Measurements from ENCODE around the gene CWC27.

CWC27 gene

GRCh38 chr5:64768358-64769312 lies at the start of gene CWC27, which contains the start of gene SREK1IP1:
TSS of gene CWC27 (plus strand) at chr5:64768930. CDS start at chr5:64769147, 217 bp downstream.
TSS of gene SREK1IP1 (minus strand) at chr5:64768691. CDS start at chr5:64768517, 174 bp downstream.
- no peaks in the 10 kb centered on the region for H3K9me3 ChIP-seq (ENCODE audit: control insufficient read depth, insufficient read depth, low read depth, low read length)
- peaks cover 11% of the 10 kb centered on the region for H3K4me1 ChIP-seq (ENCODE audit: control insufficient read depth, insufficient read depth, low read length)
- H3K9ac ChIP-seq (ENCODE audit: low read length), result peak within 1 kb of the TSS; percentile 94
- H3K27ac ChIP-seq (ENCODE audit: low read depth, low read length), result peak within 1 kb of the TSS; percentile 94
- peak within 1 kb of the TSS; percentile 93 for H3K4me3 ChIP-seq (ENCODE audit: low read depth, low read length)
- H3K27me3 ChIP-seq (ENCODE audit: control insufficient read depth, insufficient read depth, low read length), result no peaks in the 10 kb centered on the region
- peaks cover 34% of the 10 kb centered on the region for H3K36me3 ChIP-seq (ENCODE audit: control insufficient read depth, insufficient read depth, low read length)

- H3K4me1 ChIP-seq (ENCODE audit: control insufficient read depth, insufficient read depth, low read length), result peaks cover 7% of the 10 kb centered on the region
Measured at GRCh38 chr5:64722588-64722987, 46.1 kb upstream of the CWC27 start.

GRCh38 chr5:64727150-64727549 lies 41.6 kb upstream of the CWC27 start:
- H3K9me3 ChIP-seq (ENCODE audit: control insufficient read depth, insufficient read depth, low read depth, low read length), result no peaks in the 10 kb centered on the region
- H3K36me3 ChIP-seq (ENCODE audit: control insufficient read depth, insufficient read depth, low read length), result peaks cover 44% of the 10 kb centered on the region
- H3K27ac ChIP-seq (ENCODE audit: low read depth, low read length), result no peak overlapping the region
- no peak overlapping the region for H3K9ac ChIP-seq (ENCODE audit: low read length)
- H3K27me3 ChIP-seq (ENCODE audit: control insufficient read depth, insufficient read depth, low read length), result no peaks in the 10 kb centered on the region
- peaks cover 11% of the 10 kb centered on the region for H3K4me1 ChIP-seq (ENCODE audit: control insufficient read depth, insufficient read depth, low read length)
- no peak overlapping the region for H3K4me3 ChIP-seq (ENCODE audit: low read depth, low read length)

More at GRCh38 chr5:64722588-64722987, 46.1 kb upstream of the CWC27 start:
- H3K27ac ChIP-seq (ENCODE audit: low read depth, low read length), result peak overlapping the region; percentile 62; the same call in 1 of the 2 replicates
- no peak overlapping the region for H3K9ac ChIP-seq (ENCODE audit: low read length)
- no peaks in the 10 kb centered on the region for H3K9me3 ChIP-seq (ENCODE audit: control insufficient read depth, insufficient read depth, low read depth, low read length)
- peaks cover 43% of the 10 kb centered on the region for H3K36me3 ChIP-seq (ENCODE audit: control insufficient read depth, insufficient read depth, low read length)
- no peak overlapping the region for H3K4me3 ChIP-seq (ENCODE audit: low read depth, low read length)
- no peaks in the 10 kb centered on the region for H3K27me3 ChIP-seq (ENCODE audit: control insufficient read depth, insufficient read depth, low read length)

- Histone ChIP-seq H3K27ac (ENCODE audit: low read depth, low read length) (no peak overlapping the region), H3K4me3 (ENCODE audit: low read depth, low read length) (no peak overlapping the region), H3K27me3 (ENCODE audit: control insufficient read depth, insufficient read depth, low read length) (no peaks in the 10 kb centered on the region), H3K9ac (ENCODE audit: low read length) (no peak overlapping the region), H3K36me3 (ENCODE audit: control insufficient read depth, insufficient read depth, low read length) (peaks cover 46% of the 10 kb centered on the region), H3K4me1 (ENCODE audit: control insufficient read depth, insufficient read depth, low read length) (peaks cover 17% of the 10 kb centered on the region), H3K9me3 (ENCODE audit: control insufficient read depth, insufficient read depth, low read depth, low read length) (no peaks in the 10 kb centered on the region)
Measured at GRCh38 chr5:64742411-64742810, 26.3 kb upstream of the CWC27 start.

GRCh38 chr5:64742821-64743220 lies 25.9 kb upstream of the CWC27 start:
- no peak overlapping the region for H3K9ac ChIP-seq (ENCODE audit: low read length)
- H3K4me1 ChIP-seq (ENCODE audit: control insufficient read depth, insufficient read depth, low read length), result peaks cover 17% of the 10 kb centered on the region
- H3K36me3 ChIP-seq (ENCODE audit: control insufficient read depth, insufficient read depth, low read length), result peaks cover 48% of the 10 kb centered on the region
- H3K27ac ChIP-seq (ENCODE audit: low read depth, low read length), result no peak overlapping the region
- no peaks in the 10 kb centered on the region for H3K27me3 ChIP-seq (ENCODE audit: control insufficient read depth, insufficient read depth, low read length)
- H3K9me3 ChIP-seq (ENCODE audit: control insufficient read depth, insufficient read depth, low read depth, low read length), result no peaks in the 10 kb centered on the region
- no peak overlapping the region for H3K4me3 ChIP-seq (ENCODE audit: low read depth, low read length)

GRCh38 chr5:64744914-64745313 lies 23.8 kb upstream of the CWC27 start:
- Histone ChIP-seq H3K27ac (ENCODE audit: low read depth, low read length) (peak overlapping the region; percentile 9; the same call in 1 of the 2 replicates), H3K9me3 (ENCODE audit: control insufficient read depth, insufficient read depth, low read depth, low read length) (no peaks in the 10 kb centered on the region), H3K36me3 (ENCODE audit: control insufficient read depth, insufficient read depth, low read length) (peaks cover 31% of the 10 kb centered on the region), H3K27me3 (ENCODE audit: control insufficient read depth, insufficient read depth, low read length) (no peaks in the 10 kb centered on the region), H3K9ac (ENCODE audit: low read length) (no peak overlapping the region), H3K4me3 (ENCODE audit: low read depth, low read length) (no peak overlapping the region), H3K4me1 (ENCODE audit: control insufficient read depth, insufficient read depth, low read length) (peaks cover 17% of the 10 kb centered on the region)

- no peak overlapping the region for H3K4me3 ChIP-seq (ENCODE audit: low read depth, low read length)
- peaks cover 20% of the 10 kb centered on the region for H3K36me3 ChIP-seq (ENCODE audit: control insufficient read depth, insufficient read depth, low read length)
- H3K9ac ChIP-seq (ENCODE audit: low read length), result no peak overlapping the region
- no peaks in the 10 kb centered on the region for H3K27me3 ChIP-seq (ENCODE audit: control insufficient read depth, insufficient read depth, low read length)
- no peak overlapping the region for H3K27ac ChIP-seq (ENCODE audit: low read depth, low read length)
- H3K4me1 ChIP-seq (ENCODE audit: control insufficient read depth, insufficient read depth, low read length), result peaks cover 17% of the 10 kb centered on the region
- H3K9me3 ChIP-seq (ENCODE audit: control insufficient read depth, insufficient read depth, low read depth, low read length), result no peaks in the 10 kb centered on the region
Measured at GRCh38 chr5:64746446-64746845, 22.3 kb upstream of the CWC27 start.

GRCh38 chr5:64749385-64749784 lies 19.3 kb upstream of the CWC27 start:
- no peak overlapping the region for H3K9ac ChIP-seq (ENCODE audit: low read length)
- H3K27me3 ChIP-seq (ENCODE audit: control insufficient read depth, insufficient read depth, low read length), result no peaks in the 10 kb centered on the region
- H3K4me3 ChIP-seq (ENCODE audit: low read depth, low read length), result no peak overlapping the region
- H3K36me3 ChIP-seq (ENCODE audit: control insufficient read depth, insufficient read depth, low read length), result peaks cover 39% of the 10 kb centered on the region
- H3K27ac ChIP-seq (ENCODE audit: low read depth, low read length), result no peak overlapping the region
- no peaks in the 10 kb centered on the region for H3K9me3 ChIP-seq (ENCODE audit: control insufficient read depth, insufficient read depth, low read depth, low read length)
- peaks cover 12% of the 10 kb centered on the region for H3K4me1 ChIP-seq (ENCODE audit: control insufficient read depth, insufficient read depth, low read length)

GRCh38 chr5:64754066-64754465 lies 14.7 kb upstream of the CWC27 start:
- Histone ChIP-seq H3K9me3 (ENCODE audit: control insufficient read depth, insufficient read depth, low read depth, low read length) (no peaks in the 10 kb centered on the region), H3K27ac (ENCODE audit: low read depth, low read length) (no peak overlapping the region), H3K4me1 (ENCODE audit: control insufficient read depth, insufficient read depth, low read length) (no peaks in the 10 kb centered on the region), H3K4me3 (ENCODE audit: low read depth, low read length) (no peak overlapping the region), H3K36me3 (ENCODE audit: control insufficient read depth, insufficient read depth, low read length) (peaks cover 25% of the 10 kb centered on the region), H3K27me3 (ENCODE audit: control insufficient read depth, insufficient read depth, low read length) (no peaks in the 10 kb centered on the region), H3K9ac (ENCODE audit: low read length) (no peak overlapping the region)

GRCh38 chr5:64758901-64759300 lies 9.8 kb upstream of the CWC27 start:
- Histone ChIP-seq H3K4me3 (ENCODE audit: low read depth, low read length) (no peak overlapping the region), H3K27ac (ENCODE audit: low read depth, low read length) (0 out of 2 replicates have a peak overlapping the region, but pooled peaks have one; percentile 48), H3K27me3 (ENCODE audit: control insufficient read depth, insufficient read depth, low read length) (no peaks in the 10 kb centered on the region), H3K4me1 (ENCODE audit: control insufficient read depth, insufficient read depth, low read length) (peaks cover 8% of the 10 kb centered on the region; the same call in 1 of the 2 replicates), H3K9me3 (ENCODE audit: control insufficient read depth, insufficient read depth, low read depth, low read length) (no peaks in the 10 kb centered on the region), H3K9ac (ENCODE audit: low read length) (no peak overlapping the region), H3K36me3 (ENCODE audit: control insufficient read depth, insufficient read depth, low read length) (peaks cover 18% of the 10 kb centered on the region)

GRCh38 chr5:64759960-64760660 lies 8.6 kb upstream of the CWC27 start:
- Histone ChIP-seq H3K27me3 (ENCODE audit: control insufficient read depth, insufficient read depth, low read length) (no peaks in the 10 kb centered on the region), H3K4me1 (ENCODE audit: control insufficient read depth, insufficient read depth, low read length) (peaks cover 8% of the 10 kb centered on the region; the same call in 1 of the 2 replicates), H3K9ac (ENCODE audit: low read length) (no peak overlapping the region), H3K27ac (ENCODE audit: low read depth, low read length) (no peak overlapping the region), H3K9me3 (ENCODE audit: control insufficient read depth, insufficient read depth, low read depth, low read length) (no peaks in the 10 kb centered on the region), H3K4me3 (ENCODE audit: low read depth, low read length) (no peak overlapping the region), H3K36me3 (ENCODE audit: control insufficient read depth, insufficient read depth, low read length) (peaks cover 23% of the 10 kb centered on the region)
